Ovary (tissue), 9 donors: ENCODE measurements around the gene ZDHHC23. TPM values are rescaled to one million over a fixed set of nuclear protein-coding genes. Genes with fewer than 3 reads are reported as not detected.

Experiments
- DNase-seq, 5 donors: peaks; one replicate each; pipeline ENCODE4 v3.0.0-alpha.2; 2019 to 2020
- H3K27ac ChIP-seq, 2 donors: fragments of 200-600 bp; one replicate each; pipeline versions ENCODE4 v1.5.1 to v1.8.0; 2019 to 2022
- H3K27me3 ChIP-seq: fragments of 200-600 bp; one replicate; pipeline ENCODE4 v1.8.0; 2022
- H3K36me3 ChIP-seq: fragments of 200-600 bp; sonication (generic); one replicate; pipeline ENCODE4 v1.5.1; 2019
- H3K4me1 ChIP-seq: one replicate; pipeline ENCODE4 v1.8.1; 2013; ENCODE audit warnings: mild to moderate bottlenecking, moderate library complexity; ENCODE audit not compliant: insufficient read depth
- H3K4me3 ChIP-seq: fragments of 200-600 bp; sonication (generic); one replicate; pipeline ENCODE4 v1.5.1; 2017
- H3K9me3 ChIP-seq, 2 donors: fragments of 200-600 bp in 1 of 2; sonication (generic) in 1 of 2; one replicate each; pipeline versions ENCODE4 v1.5.1 to v1.8.1; 2013 to 2019; ENCODE audit warnings: mild to moderate bottlenecking in 1 of 2, moderate library complexity in 1 of 2
- CTCF ChIP-seq, 3 donors: fragments of 450-650 bp in 2 of 3; fragments of 200-600 bp in 1 of 3; IDR thresholded peaks; one replicate each; pipeline versions ENCODE4 v1.5.1 to v1.8.0; 2016 to 2022; ENCODE audit warnings: antibody characterized with exemption in 3 of 3, mild to moderate bottlenecking in 1 of 3
- EP300 ChIP-seq: sonication (generic); formaldehyde crosslinking; IDR thresholded peaks from one replicate; pipeline ENCODE4 v1.6.1; 2017; ENCODE audit warnings: antibody characterized with exemption
- POLR2A ChIP-seq: fragments of 450-650 bp; IDR thresholded peaks from one replicate; pipeline ENCODE4 v1.6.1; 2017; ENCODE audit warnings: antibody characterized with exemption, mild to moderate bottlenecking, moderate library complexity
- WGBS, 3 donors: extraction: QIAGEN DNeasy Blood & Tissue Kit in 1 of 3; methylation state at CpG; one replicate each; pipeline versions ENCODE4 v1.1.5 to v1.1.7; 2013 to 2017; 5-methylcytosine and 5-hydroxymethylcytosine counted together
- intact Hi-C, 4 donors: fragments of 100-400 bp; cut with DNase I; formaldehyde crosslinking; loops; one replicate each; pipeline versions ENCODE4 v1.11.0 to v1.15.1; 2022 to 2023
- polyA plus RNA-seq, 2 donors: library from polyadenylated mRNA; stranded (reverse); fragments of 200-250 nt in 1 of 2; fragments of 350-450 nt in 1 of 2; fragmentation: Illumina TruSeq in 1 of 2; extraction: RNeasy Lipid Tissue Mini Kit (QIAGEN cat#74804) in 1 of 2; gene quantifications; one replicate each; pipeline ENCODE4 v1.2.3, GENCODE V29; 2013 to 2014
- total RNA-seq, 7 donors: library from RNA; depleted of rRNA in 2 of 7; stranded (reverse); fragments of >200 nt in 2 of 7; fragmentation: NEBNext Ultra II Directional in 3 of 7; extraction: Animal tissue kit (Norgen Biotek cat#: 25700) in 3 of 7; gene quantifications; one replicate each; pipeline versions ENCODE4 v1.1.0 to v1.2.4, GENCODE V29; 2016 to 2023
- donor health status: DM: no; HTN: no; CAD: no; lungs with moderate emphysema.
- donor health status: DM: no; HTN: no; CAD: no.
- donor health status: Bipolar disorder and iron deficiency.
- donor health status: DM: yes; HTN: yes; CAD: no.
- donor health status: DM: no; HTN: no; CAD: no.
- donor health status: DM: yes; HTN: yes; CAD: no.

Gene ZDHHC23
- total and polyA plus RNA-seq, 9 donors, result 0.80 to 6.7 (median 2.9) TPM

GRCh38 chr3:113912552-113913236, 35.1 kb upstream of the ZDHHC23 start:
- 62 to 63% (median 62%) methylated on average over 3 of the region's 3 CpGs for WGBS, 3 donors
- Histone ChIP-seq H3K4me1 (no peaks in the 10 kb centered on the region), H3K27me3 (no peaks in the 10 kb centered on the region), H3K27ac (no peak overlapping the region), H3K9me3 (no peaks in the 10 kb centered on the region), H3K36me3 (no peaks in the 10 kb centered on the region), H3K4me3 (no peak overlapping the region)
- DNase-seq, result no peak
- intact Hi-C loops, result loop anchor here in 1 of 4 donors (10.0 kb wide), 1 partner anchor 78 kb away; the partner anchor contains the start of gene GRAMD1C
- TF ChIP-seq POLR2A, result no peak
- TF ChIP-seq EP300, result no peak
- peak in 2 of 3 donors; percentile 18 to 37 for TF ChIP-seq CTCF (IDR thresholded peaks at IDR 0.05)

GRCh38 chr3:113914646-113915045, 33.2 kb upstream of the ZDHHC23 start:
- Histone ChIP-seq H3K27ac (no peak overlapping the region), H3K4me1 (no peaks in the 10 kb centered on the region), H3K27me3 (no peaks in the 10 kb centered on the region), H3K4me3 (no peak overlapping the region), H3K9me3 (no peaks in the 10 kb centered on the region), H3K36me3 (no peaks in the 10 kb centered on the region)
- intact Hi-C loops, result loop anchor here in 1 of 4 donors (10.0 kb wide), 1 partner anchor 80 kb away; the partner anchor contains the start of gene GRAMD1C
- TF ChIP-seq CTCF (IDR thresholded peaks at IDR 0.05) (no peak), POLR2A (no peak), EP300 (no peak)
- no peak for DNase-seq
- WGBS, 3 donors, result 21 to 35% (median 31%) methylated on average over 2 of the region's 2 CpGs

- intact Hi-C loops, result no loop called here
- Histone ChIP-seq H3K27ac (no peak overlapping the region), H3K9me3 (no peaks in the 10 kb centered on the region), H3K4me3 (no peak overlapping the region), H3K27me3 (no peaks in the 10 kb centered on the region), H3K4me1 (no peaks in the 10 kb centered on the region), H3K36me3 (no peaks in the 10 kb centered on the region)
- TF ChIP-seq POLR2A (no peak), CTCF (IDR thresholded peaks at IDR 0.05) (no peak), EP300 (no peak)
- WGBS, 3 donors, result 88 to 99% (median 92%) methylated on average over 5 of the region's 5 CpGs
- DNase-seq, result no peak
These were observed 20.3 kb upstream of the ZDHHC23 start for GRCh38 chr3:113927556-113927955.

- Histone ChIP-seq H3K36me3 (no peaks in the 10 kb centered on the region), H3K27me3 (no peaks in the 10 kb centered on the region), H3K9me3 (no peaks in the 10 kb centered on the region), H3K4me1 (no peaks in the 10 kb centered on the region), H3K4me3 (peak overlapping the region; percentile 66), H3K27ac (peak overlapping the region in 1 of 2 donors; percentile 27)
- intact Hi-C loops, result no loop called here
- DNase-seq, result no peak
- TF ChIP-seq CTCF (IDR thresholded peaks at IDR 0.05) (no peak), EP300 (no peak), POLR2A (no peak)
- WGBS, 3 donors, result 78 to 80% (median 79%) methylated on average over 7 of the region's 7 CpGs
These were observed 982 bp upstream of the ZDHHC23 start for GRCh38 chr3:113946831-113947230.
